OCI-LY3 (cell line): ENCODE data around the gene TRIM50.
"Not testable (repeated sequence)": the region's sequence is repeated elsewhere in the genome, so short reads cannot be mapped to it uniquely, and the experiment has no call there.

Experiments used
- H2AFZ ChIP-seq: fragments of 200-600, 300-600 bp; shearing (Covaris generic); 2 replicates; pipeline ENCODE4 v1.6.0; 2014; ENCODE audit warnings: antibody characterized with exemption, low read depth, low read length
- H3K27ac ChIP-seq: fragments of 200-600, 300-600 bp; sonication (generic); 2 replicates; pipeline ENCODE4 v1.5.1; 2014; ENCODE audit warnings: mild to moderate bottlenecking, low read length, moderate library complexity, mixed read lengths
- H3K27me3 ChIP-seq: fragments of 200-600, 300-600 bp; sonication (generic); 2 replicates; pipeline ENCODE4 v1.6.1; 2014; ENCODE audit warnings: low read depth, low read length, mixed read lengths
- H3K36me3 ChIP-seq: fragments of 200-600, 300-600 bp; sonication (generic); replicated peaks from 2 replicates; pipeline ENCODE3; 2014; ENCODE audit warnings: low read depth, low read length, mixed read lengths
- H3K4me1 ChIP-seq: fragments of 300-600, 200-600 bp; sonication (generic); 2 replicates; pipeline ENCODE4 v1.6.1; 2014; ENCODE audit warnings: low read length, mixed read lengths
- H3K4me2 ChIP-seq: fragments of 200-600, 300-600 bp; sonication (generic); 2 replicates; pipeline ENCODE4 v1.6.1; 2014; ENCODE audit warnings: low read length, mixed read lengths
- H3K4me3 ChIP-seq: fragments of 300-600, 200-600 bp; sonication (generic); 2 replicates; pipeline ENCODE4 v1.5.1; 2014; ENCODE audit warnings: antibody characterized with exemption, mild to moderate bottlenecking, low read length, moderate library complexity
- H3K79me2 ChIP-seq: fragments of 300-600, 200-600 bp; shearing (Covaris generic); 2 replicates; pipeline ENCODE4 v1.6.1; 2014; ENCODE audit warnings: mild to moderate bottlenecking, low read length, mixed read lengths
- H3K9ac ChIP-seq: fragments of 300-600, 200-600 bp; shearing (Covaris generic); 2 replicates; pipeline ENCODE4 v1.6.0; 2014; ENCODE audit warnings: mild to moderate bottlenecking, low read length, moderate library complexity
- H3K9me3 ChIP-seq: fragments of 200-600, 300-600 bp; shearing (Covaris generic); 2 replicates; pipeline ENCODE4 v1.6.1; 2014; ENCODE audit warnings: low read length, mixed read lengths; ENCODE audit not compliant: insufficient read depth
- H4K20me1 ChIP-seq: fragments of 200-600, 300-600 bp; sonication (generic); 2 replicates; pipeline ENCODE4 v1.6.1; 2016; ENCODE audit warnings: low read length, mixed read lengths; ENCODE audit not compliant: insufficient read depth
- CTCF ChIP-seq: fragments of 200-600, 300-600 bp; sonication (generic); IDR thresholded peaks from 2 replicates; pipeline ENCODE4 v1.5.1; 2014; ENCODE audit warnings: antibody characterized with exemption, low read length, low read depth
- EZH2phosphoT487 ChIP-seq: fragments of 200-600 bp; shearing (Covaris generic); IDR thresholded peaks from 2 replicates; pipeline ENCODE4 v1.6.1; 2018; ENCODE audit warnings: antibody characterized with exemption, mixed run types, low read depth

TRIM50 gene

DNA sequence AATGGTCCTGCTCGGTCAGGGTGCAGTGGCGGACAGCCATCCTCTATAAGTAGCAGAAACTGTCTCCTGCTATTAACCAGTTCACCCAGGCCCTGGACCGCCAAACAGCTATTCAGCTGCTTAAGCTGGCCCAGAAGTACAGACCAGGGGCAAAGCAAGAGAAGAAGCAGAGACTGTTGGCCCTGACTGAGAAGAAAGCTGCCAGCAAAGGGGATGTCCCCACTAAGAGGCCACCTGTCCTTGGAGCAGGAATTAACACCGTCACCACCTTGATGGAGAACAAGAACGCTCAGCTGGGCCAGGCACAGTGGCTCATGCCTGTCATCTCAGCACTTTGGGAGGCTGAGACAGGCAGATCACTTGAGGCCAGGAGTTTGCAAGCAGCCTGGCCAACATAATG, 13.6 kb downstream of the TRIM50 start:
- H4K20me1 ChIP-seq = no peaks in the 10 kb centered on the region
- H3K36me3 ChIP-seq = no peaks in the 10 kb centered on the region
- no peak overlapping the region for H3K9ac ChIP-seq
- H3K79me2 ChIP-seq = no peaks in the 10 kb centered on the region
- no peak overlapping the region for H3K4me2 ChIP-seq
- H3K27ac ChIP-seq = no peak overlapping the region
- TF ChIP-seq CTCF (no peak), EZH2phosphoT487 (no peak)
- H3K4me3 ChIP-seq = no peak overlapping the region
- H2AFZ ChIP-seq = no peak overlapping the region
- no peaks in the 10 kb centered on the region for H3K27me3 ChIP-seq
- H3K4me1 ChIP-seq = peaks cover 2% of the 10 kb centered on the region; the same call in 1 of the 2 replicates
- no peaks in the 10 kb centered on the region for H3K9me3 ChIP-seq

DNA sequence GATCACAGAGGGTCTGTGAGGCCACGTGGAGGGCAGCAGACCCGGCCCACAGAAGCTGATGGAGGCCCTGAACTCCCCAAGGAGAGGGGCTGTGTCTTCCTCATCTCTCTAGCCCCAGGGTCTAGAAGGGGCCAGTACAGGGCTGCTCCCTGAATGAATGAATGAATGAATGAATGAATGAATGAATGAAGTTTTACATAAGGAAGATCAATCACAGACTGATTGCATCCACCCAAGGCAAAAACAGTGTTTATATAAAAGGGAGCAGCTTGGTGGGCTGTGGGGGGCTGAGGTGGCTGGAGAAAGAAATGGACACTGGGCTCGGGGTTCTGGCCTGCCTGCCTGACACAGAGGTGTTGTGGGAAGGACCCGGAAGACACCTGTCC, 14.4 kb downstream of the TRIM50 start:
- Histone ChIP-seq H3K27me3 (no peaks in the 10 kb centered on the region), H3K36me3 (no peaks in the 10 kb centered on the region), H3K4me2 (no peak overlapping the region), H3K9me3 (no peaks in the 10 kb centered on the region), H3K79me2 (peaks cover 3% of the 10 kb centered on the region), H3K4me3 (no peak overlapping the region), H3K9ac (no peak overlapping the region), H3K4me1 (peaks cover 5% of the 10 kb centered on the region; the same call in 1 of the 2 replicates), H4K20me1 (no peaks in the 10 kb centered on the region), H2AFZ (no peak overlapping the region), H3K27ac (no peak overlapping the region)
- no peak for TF ChIP-seq CTCF

DNA sequence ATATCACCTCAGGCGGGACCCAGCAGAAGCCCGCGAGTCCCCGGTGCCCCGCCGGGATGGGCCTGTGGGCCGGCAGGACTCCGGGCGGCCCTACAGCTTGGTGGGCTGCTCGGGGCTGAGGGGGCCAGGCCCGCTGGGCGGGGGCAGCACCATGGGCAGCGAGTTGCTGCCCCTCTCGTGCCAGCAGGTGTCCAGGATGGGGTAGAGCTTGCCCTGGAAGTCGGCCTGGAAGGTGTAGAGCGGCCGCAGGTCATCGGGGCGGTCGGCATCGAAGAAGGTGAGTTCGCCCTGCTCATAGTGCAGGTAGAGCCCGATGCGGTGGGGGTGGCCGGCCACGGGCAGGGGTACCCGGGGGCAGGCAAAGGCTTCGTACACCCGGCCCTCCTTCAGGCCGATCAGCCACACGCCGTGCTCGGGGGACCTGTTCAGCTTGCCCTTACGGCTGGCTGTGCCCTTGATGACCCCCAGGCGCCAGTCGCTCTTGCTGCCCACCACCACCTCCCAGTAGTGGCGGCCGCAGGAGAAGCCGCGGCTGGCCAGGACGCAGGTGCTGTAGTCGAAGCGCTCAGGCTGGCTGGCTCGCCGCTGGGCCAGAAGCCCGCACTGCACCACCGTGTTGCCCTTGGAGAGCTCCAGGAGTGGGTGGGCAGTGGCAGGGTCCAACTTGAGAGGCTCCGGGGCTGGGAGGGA, 14.9 kb downstream of the TRIM50 start:
- no peak overlapping the region for H3K4me2 ChIP-seq
- H3K4me3 ChIP-seq = no peak overlapping the region
- peaks cover 8% of the 10 kb centered on the region for H3K79me2 ChIP-seq
- TF ChIP-seq EZH2phosphoT487 = no peak
- no peak for TF ChIP-seq CTCF
- H3K36me3 ChIP-seq = no peaks in the 10 kb centered on the region
- no peaks in the 10 kb centered on the region for H3K27me3 ChIP-seq
- H3K9ac ChIP-seq = no peak overlapping the region
- H3K27ac ChIP-seq = no peak overlapping the region
- peaks cover 7% of the 10 kb centered on the region; the same call in 1 of the 2 replicates for H3K4me1 ChIP-seq
- no peaks in the 10 kb centered on the region for H3K9me3 ChIP-seq
- H4K20me1 ChIP-seq = no peaks in the 10 kb centered on the region
- H2AFZ ChIP-seq = no peak overlapping the region

DNA sequence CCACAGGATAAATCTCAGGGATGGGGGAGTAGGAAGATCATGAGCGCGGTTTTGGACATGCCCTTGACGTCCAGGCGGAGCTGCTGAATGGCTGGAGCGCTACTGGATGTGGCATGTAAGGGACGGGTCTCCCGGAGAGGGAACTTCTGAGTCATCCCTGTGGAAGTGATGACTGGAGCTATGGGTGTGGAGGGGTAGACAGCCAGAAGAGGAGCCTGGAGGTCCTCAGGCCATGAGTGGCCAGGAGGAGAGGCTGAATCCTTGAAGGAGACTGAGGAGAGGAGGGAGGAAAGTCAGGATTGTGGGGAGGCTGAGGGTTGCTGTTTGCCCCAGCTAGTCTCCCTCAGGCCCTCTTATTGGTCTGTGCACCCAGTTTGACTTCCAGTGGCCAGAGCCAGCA, 16.5 kb downstream of the TRIM50 start:
- H3K9ac ChIP-seq, H3K4me2 ChIP-seq, H3K27me3 ChIP-seq, H3K27ac ChIP-seq, H3K36me3 ChIP-seq, H4K20me1 ChIP-seq, H3K9me3 ChIP-seq, H3K4me3 ChIP-seq, H2AFZ ChIP-seq: not testable (repeated sequence)
- H3K79me2 ChIP-seq = peaks cover 23% of the 10 kb centered on the region
- peaks cover 13% of the 10 kb centered on the region; the same call in 1 of the 2 replicates for H3K4me1 ChIP-seq
